NCI-H128 (cell line): Measurements from ENCODE around the gene MYO18B.

Experiments
- DNase-seq: peaks from one replicate; lab custom pipeline; 2025; ENCODE audit not compliant: unreplicated experiment; lab: John Stamatoyannopoulos, UW

The MYO18B gene

GRCh38 chr22:25935266-25936058 is 193.5 kb downstream of the MYO18B start:
- DNase-seq = no peak

- no peak for DNase-seq
Measured at GRCh38 chr22:25938151-25938550, 196.2 kb downstream of the MYO18B start.

- no peak for DNase-seq
Measured at GRCh38 chr22:25939384-25939783, 197.4 kb downstream of the MYO18B start.

- DNase-seq = no peak
Measured at GRCh38 chr22:25940479-25940878, 198.5 kb downstream of the MYO18B start.

GRCh38 chr22:25941365-25941960 is 199.5 kb downstream of the MYO18B start:
- no peak for DNase-seq

GRCh38 chr22:25942115-25942855 is 200.3 kb downstream of the MYO18B start:
- no peak for DNase-seq

- peak; percentile 74 for DNase-seq
Measured at GRCh38 chr22:25942856-25943411, 200.9 kb downstream of the MYO18B start.

- DNase-seq = no peak
Measured at GRCh38 chr22:25950111-25950510, 208.1 kb downstream of the MYO18B start.

- DNase-seq = no peak
Measured at GRCh38 chr22:25953276-25953675, 211.3 kb downstream of the MYO18B start.

- no peak for DNase-seq
Measured at GRCh38 chr22:25953919-25954318, 211.9 kb downstream of the MYO18B start.

GRCh38 chr22:25955323-25955722 is 213.3 kb downstream of the MYO18B start:
- no peak for DNase-seq

- DNase-seq = no peak
Measured at GRCh38 chr22:25956801-25957200, 214.8 kb downstream of the MYO18B start.

GRCh38 chr22:25959818-25960774 is 218.1 kb downstream of the MYO18B start:
- DNase-seq = no peak

GRCh38 chr22:25961699-25962098 is 219.7 kb downstream of the MYO18B start:
- no peak for DNase-seq

GRCh38 chr22:25962711-25963110 is 220.7 kb downstream of the MYO18B start:
- no peak for DNase-seq

GRCh38 chr22:25964961-25965730 is 223.2 kb downstream of the MYO18B start:
- no peak for DNase-seq

GRCh38 chr22:25966448-25966913 is 224.5 kb downstream of the MYO18B start:
- DNase-seq = no peak

- no peak for DNase-seq
Measured at GRCh38 chr22:25969286-25969685, 227.3 kb downstream of the MYO18B start.

- no peak for DNase-seq
Measured at GRCh38 chr22:25969901-25970300, 227.9 kb downstream of the MYO18B start.
